K562 (cell line): ENCODE measurements around the gene COX15. TPM values are rescaled to one million over a fixed set of nuclear protein-coding genes. Genes with fewer than 3 reads are reported as not detected.

ENCODE experiments used
- ATAC-seq: fragments of 200-7000 bp; cut with Tn5 transposase; 3 replicates; pipeline ENCODE4 v1.9.1; 2020; ENCODE audit warnings: moderate library complexity
- BruUV-seq: library from RNA; stranded (reverse); fragments of 400-500 nt; replicated peaks from 2 replicates; lab custom pipeline; 2021; lab: Mats Ljungman, UMichigan
- CTCF ChIA-PET: fragments of 300-600 bp; formaldehyde crosslinking; extraction: SDS; loops from one replicate; lab custom pipeline; 2021; ENCODE audit warnings: low intra/inter-chr PET ratio; lab: Yijun Ruan, JAX
- POLR2A ChIA-PET: fragments of 300-600, 350-650 bp; sonication (Branson Sonifier 250); formaldehyde crosslinking; extraction: SDS; loops from one replicate; lab custom pipeline; 2021; ENCODE audit warnings: antibody characterized with exemption, inconsistent platforms; lab: Yijun Ruan, JAX
- DNase-seq, 4 experiments: peaks; one replicate each; pipeline versions ENCODE4 v3.0.0 to v3.0.0-alpha.2; 2011 to 2018; ENCODE audit warnings: low spot score in 3 of 4, mixed read lengths in 3 of 4; ENCODE audit errors: extremely low read depth in 1 of 4
- FAIRE-seq: peaks from 2 replicates; lab custom pipeline; 2011; peaks lifted over from hg19 to GRCh38; lab: Jason Lieb, UNC
- H2AFZ ChIP-seq: 2 replicates; pipeline ENCODE4 v1.6.0; 2011; ENCODE audit warnings: low read depth, low read length, control low read depth, inconsistent platforms
- H3K27ac ChIP-seq: fragments of 200-600 bp; 3 replicates; pipeline ENCODE4 v1.8.0; 2011; ENCODE audit warnings: low read depth, mild to moderate bottlenecking, control low read depth, inconsistent platforms, low read length, moderate library complexity, mixed read lengths; ENCODE audit errors: extremely low read depth
- H3K27me3 ChIP-seq, 2 experiments: fragments of 300-600 bp in 1 of 2; 2 replicates in 1 of 2; 3 replicates in 1 of 2; pipeline versions ENCODE4 v1.6.0 to v1.8.0; 2011; ENCODE audit warnings: inconsistent platforms in 2 of 2, low read length in 2 of 2, mild to moderate bottlenecking in 1 of 2, mixed read lengths in 1 of 2, moderate library complexity in 1 of 2; ENCODE audit not compliant: control insufficient read depth in 2 of 2, insufficient read depth in 2 of 2
- H3K36me3 ChIP-seq: fragments of 300-600 bp; 3 replicates; pipeline ENCODE4 v1.8.0; 2011; ENCODE audit warnings: mild to moderate bottlenecking, low read length, inconsistent platforms; ENCODE audit not compliant: control insufficient read depth, insufficient read depth
- H3K4me1 ChIP-seq, 2 experiments: fragments of 200-600 bp in 1 of 2; replicated peaks in 1 of 2; 2 replicates in 1 of 2; 3 replicates in 1 of 2; pipeline versions ENCODE4 v1.5.1 to v1.8.0; 2011; ENCODE audit warnings: inconsistent platforms in 2 of 2, low read length in 2 of 2, mild to moderate bottlenecking in 1 of 2, mixed read lengths in 1 of 2, moderate library complexity in 1 of 2; ENCODE audit not compliant: control insufficient read depth in 2 of 2, insufficient read depth in 2 of 2
- H3K4me2 ChIP-seq: 2 replicates; pipeline ENCODE4 v1.6.1; 2011; ENCODE audit warnings: low read length, control low read depth, inconsistent platforms, mixed read lengths; ENCODE audit not compliant: insufficient read depth
- H3K4me3 ChIP-seq: fragments of 200-600 bp; sonication (generic), shearing (Covaris generic); 2 replicates; pipeline ENCODE4 v1.5.1; 2016; ENCODE audit warnings: control low read depth, inconsistent platforms
- H3K79me2 ChIP-seq: fragments of 200-600 bp; 3 replicates; pipeline ENCODE4 v1.8.0; 2011; ENCODE audit warnings: low read length, inconsistent platforms; ENCODE audit not compliant: control insufficient read depth, insufficient read depth
- H3K9ac ChIP-seq, 2 experiments: 2 replicates each; pipeline versions ENCODE4 v1.6.0 to v1.6.1; 2011; ENCODE audit warnings: low read depth in 2 of 2, low read length in 2 of 2, control low read depth in 1 of 2, inconsistent platforms in 1 of 2, mild to moderate bottlenecking in 1 of 2, mixed read lengths in 1 of 2; ENCODE audit not compliant: insufficient read depth in 1 of 2
- H3K9me1 ChIP-seq: one replicate; pipeline ENCODE4 v1.6.0; 2011; ENCODE audit warnings: inconsistent platforms, mild to moderate bottlenecking, low read length, moderate library complexity; ENCODE audit not compliant: control insufficient read depth, insufficient read depth
- H3K9me3 ChIP-seq: replicated peaks from 2 replicates; pipeline ENCODE4 v1.5.1; 2011; ENCODE audit warnings: low read depth, low read length, inconsistent platforms; ENCODE audit not compliant: control insufficient read depth, insufficient read depth
- H4K20me1 ChIP-seq: replicated peaks from 2 replicates; pipeline ENCODE4 v1.6.1; 2011; ENCODE audit warnings: low read length, inconsistent platforms, mixed read lengths; ENCODE audit not compliant: control insufficient read depth, insufficient read depth
- ARID2 ChIP-seq: fragments of 450-650 bp; IDR thresholded peaks from 2 replicates; pipeline ENCODE4 v1.6.1; 2017; ENCODE audit warnings: antibody characterized with exemption, mild to moderate bottlenecking
- GTF2E2 ChIP-seq: fragments of 200-800 bp; sonication (Bioruptor generic); IDR thresholded peaks from 2 replicates; pipeline ENCODE4 v1.6.1; 2016; ENCODE audit warnings: missing genetic modification characterization, missing compliant biosample characterization
- HOMEZ ChIP-seq: fragments of 250-450 bp; sonication (Bioruptor Pico); IDR thresholded peaks from 2 replicates; pipeline ENCODE4 v1.4.0; 2020; ENCODE audit warnings: mild to moderate bottlenecking, moderate library complexity
- IRF9 ChIP-seq: fragments of 450-650 bp; IDR thresholded peaks from 2 replicates; pipeline ENCODE4 v1.6.1; 2016; ENCODE audit warnings: missing biosample characterization, missing genetic modification characterization
- MEIS2 ChIP-seq: fragments of 450-650 bp; IDR thresholded peaks from 2 replicates; pipeline ENCODE4 v1.6.1; 2014; ENCODE audit warnings: mild to moderate bottlenecking; ENCODE audit not compliant: partially characterized antibody
- PCBP2 ChIP-seq: fragments of 200-400 bp; formaldehyde crosslinking; IDR thresholded peaks from 2 replicates; pipeline ENCODE4 v1.6.1; 2018; ENCODE audit warnings: low read length, low read depth, mild to moderate bottlenecking, moderate library complexity; ENCODE audit not compliant: poor library complexity, severe bottlenecking
- PTBP1 ChIP-seq: fragments of 200-400 bp; formaldehyde crosslinking; IDR thresholded peaks from 2 replicates; pipeline ENCODE4 v1.6.1; 2017; ENCODE audit warnings: low read depth, low read length
- RAD51 ChIP-seq: fragments of 450-650 bp; IDR thresholded peaks from 2 replicates; pipeline ENCODE4 v1.7.1; 2016; ENCODE audit warnings: low read depth, mild to moderate bottlenecking, borderline replicate concordance
- RB1 ChIP-seq: fragments of 450-650 bp; IDR thresholded peaks from 2 replicates; pipeline ENCODE4 v1.6.1; 2017; ENCODE audit warnings: low read depth, mild to moderate bottlenecking
- RBM17 ChIP-seq: fragments of 200-400 bp; formaldehyde crosslinking; IDR thresholded peaks from 2 replicates; pipeline ENCODE4 v1.6.1; 2017; ENCODE audit warnings: low read depth, mild to moderate bottlenecking, low read length, borderline replicate concordance
- RFX5 ChIP-seq: IDR thresholded peaks from 2 replicates; pipeline ENCODE4 v1.6.1; 2011; ENCODE audit warnings: low read depth, mild to moderate bottlenecking, improper control_type of control experiment, low read length
- SPI1 ChIP-seq: IDR thresholded peaks from 2 replicates; pipeline ENCODE4 v1.6.1; 2011; ENCODE audit warnings: low read depth, low read length, control low read depth, borderline replicate concordance
- SRSF3 ChIP-seq: fragments of 200-400 bp; formaldehyde crosslinking; IDR thresholded peaks from 2 replicates; pipeline ENCODE4 v1.6.1; 2016; ENCODE audit warnings: mild to moderate bottlenecking, low read length, moderate library complexity; ENCODE audit not compliant: insufficient read depth
- TARDBP ChIP-seq: fragments of 450-650 bp; IDR thresholded peaks from 2 replicates; pipeline ENCODE4 v1.6.1; 2016
- TCF7L2 ChIP-seq: fragments of 150-350 bp; IDR thresholded peaks from 2 replicates; pipeline ENCODE4 v1.6.1; 2016; ENCODE audit warnings: low read depth, mild to moderate bottlenecking, low read length, moderate library complexity
- TFAP4 ChIP-seq: sonication (generic); formaldehyde crosslinking; IDR thresholded peaks from 2 replicates; pipeline ENCODE4 v1.8.0; 2022; ENCODE audit warnings: missing genetic modification reagents, mild to moderate bottlenecking, moderate library complexity, borderline replicate concordance
- YY1 ChIP-seq, 3 experiments: IDR thresholded peaks; 2 replicates each; pipeline ENCODE4 v1.6.1; 2011; ENCODE audit warnings: low read length in 2 of 3, mild to moderate bottlenecking in 2 of 3, moderate library complexity in 2 of 3, borderline replicate concordance in 1 of 3, control low read depth in 1 of 3, low read depth in 1 of 3; ENCODE audit not compliant: insufficient read depth in 3 of 3, insufficient replicate concordance in 2 of 3, control insufficient read depth in 1 of 3, insufficient read length in 1 of 3; ENCODE audit errors: extremely low read depth in 1 of 3
- ZNF140 ChIP-seq: fragments of 250-450 bp; sonication (Bioruptor Pico); IDR thresholded peaks from 2 replicates; pipeline ENCODE4 v1.8.0; 2021; ENCODE audit warnings: moderate library complexity, mild to moderate bottlenecking, inconsistent platforms
- ZNF143 ChIP-seq: sonication (generic); formaldehyde crosslinking; IDR thresholded peaks from 2 replicates; pipeline ENCODE4 v1.9.0; 2022; ENCODE audit warnings: mild to moderate bottlenecking, missing genetic modification reagents
- ZNF445 ChIP-seq: fragments of 250-450 bp; sonication (Bioruptor Pico); IDR thresholded peaks from 2 replicates; pipeline ENCODE4 v1.4.0; 2020; ENCODE audit warnings: low read depth, mild to moderate bottlenecking, moderate library complexity
- WGBS: fragments of 100-300 bp; shearing (Covaris generic); methylation state at CpG from one replicate; pipeline ENCODE4 v1.1.6; 2016; ENCODE audit warnings: low coverage, mixed read lengths; ENCODE audit not compliant: insufficient coverage; ENCODE audit errors: missing lambda C conversion rate; 5-methylcytosine and 5-hydroxymethylcytosine counted together
- in situ Hi-C: fragments of 300-500 bp; cut with MboI; formaldehyde crosslinking; loops from 4 replicates; pipeline ENCODE4 v1.15.0; 2018; ENCODE audit warnings: inconsistent platforms, mixed read lengths
- intact Hi-C: fragments of 100-400 bp; cut with micrococcal nuclease; formaldehyde crosslinking; loops from 2 replicates; pipeline ENCODE4 v1.14.2; 2022
- polyA plus RNA-seq, 8 experiments: library from polyadenylated mRNA; depleted of rRNA in 4 of 8; stranded (reverse) in 5 of 8; unstranded in 3 of 8; fragments of >200 nt; fragmentation: Nextera tagmentation in 2 of 8; fragmentation: Illumina TruSeq in 1 of 8; extraction: Ambion mirVana in 2 of 8; extraction: Trizol in 1 of 8; gene quantifications; 2 replicates each; pipeline versions ENCODE4 v1.2.1 to v1.2.3, GENCODE V29; 2011 to 2014; ENCODE audit warnings: inconsistent platforms in 1 of 8, missing spikeins in 1 of 8
- total RNA-seq, 7 experiments: library from RNA; depleted of rRNA in 6 of 7; stranded (reverse); fragments of >200 nt in 6 of 7; fragmentation: Illumina TruSeq in 2 of 7; extraction: Trizol in 2 of 7; gene quantifications; 2 replicates each; pipeline versions ENCODE4 v1.2.1 to v1.2.3, GENCODE V29; 2011 to 2021; ENCODE audit warnings: low replicate concordance in 1 of 7

Gene COX15
- total and polyA plus RNA-seq, 9 of the 15 experiments (the other 6 are each of a cell fraction or from before 2014, with no cell fraction given) = 17.4 to 45.1 (median 23.7) TPM

GRCh38 chr10:99685597-99685967 lies 46.3 kb downstream of the COX15 start:
- peaks cover 4% of the 10 kb centered on the region; the same call in 1 of the 3 replicates for H3K36me3 ChIP-seq
- no TSS peak for BruUV-seq
- CTCF ChIA-PET = no interaction called here
- peak overlapping the region; percentile 72; the same call in 2 of the 3 replicates for H3K27ac ChIP-seq
- H3K4me1 ChIP-seq = peaks cover 0 to 5% of the 10 kb centered on the region in 2 experiments; a peak in 3 of 5 replicates
- ATAC-seq (peak; percentile 83), FAIRE-seq (peak; percentile 70), DNase-seq (peak in 2 of 4 experiments; percentile 21 to 50)
- 0 out of 2 replicates have a peak overlapping the region, but pooled peaks have one; percentile 21 for H2AFZ ChIP-seq
- H3K9me3 ChIP-seq = no peaks in the 10 kb centered on the region
- in situ Hi-C loops (no loop called here), intact Hi-C loops (loop anchor here (1.0 kb wide), 1 partner anchor 65 kb away; the partner anchor contains the start of gene SLC25A28)
- no peak overlapping the region for H3K4me3 ChIP-seq
- H3K27me3 ChIP-seq = no peaks in the 10 kb centered on the region
- 29% methylated on average over 2 of the region's 2 CpGs for WGBS
- H4K20me1 ChIP-seq = no peaks in the 10 kb centered on the region
- H3K9ac ChIP-seq = no peak overlapping the region; a peak in 1 of 4 replicates
- H3K4me2 ChIP-seq = no peak overlapping the region; the same call in 1 of the 2 replicates
- H3K9me1 ChIP-seq = no peaks in the 10 kb centered on the region
- H3K79me2 ChIP-seq = no peaks in the 10 kb centered on the region
- POLR2A ChIA-PET = interaction anchor here (1.1 kb wide), 1 partner anchor 12 kb away, joined by 3 read pairs; no protein-coding TSS in a partner anchor
- TF ChIP-seq GTF2E2 (no peak), TCF7L2 (no peak), SPI1 (peak; percentile 99), TARDBP (no peak), PTBP1 (no peak), ARID2 (no peak), SRSF3 (no peak), ZNF143 (no peak), IRF9 (tag) (no peak), RAD51 (no peak), TFAP4 (CRISPR knock-in tag) (no peak), RFX5 (no peak), RB1 (no peak), RBM17 (no peak), ZNF140 (CRISPR knock-in tag) (no peak), HOMEZ (CRISPR knock-in tag) (no peak), MEIS2 (peak; percentile 94), ZNF445 (no peak), PCBP2 (no peak), YY1 (IDR thresholded peaks at IDR 0.05; ENCODE audit: borderline replicate concordance in 1 of 3, control insufficient read depth in 1 of 3, extremely low read depth in 1 of 3, insufficient read depth in 3 of 3, insufficient read length in 1 of 3, insufficient replicate concordance in 2 of 3, low read depth in 1 of 3, low read length in 2 of 3) (no peak)
